GM18519 (cell line): Measurements from ENCODE around the gene EXOC1.
"Not testable (repeated sequence)": the region's sequence is repeated elsewhere in the genome, so short reads cannot be mapped to it uniquely, and the experiment has no call there.

Experiments
- ATAC-seq: cut with Tn5 transposase; IDR thresholded peaks from one replicate; pipeline ENCODE4 v1.9.1; 2021; ENCODE audit warnings: mild to moderate bottlenecking, moderate library complexity; ENCODE audit not compliant: unreplicated experiment, low FRiP score

EXOC1 gene, protein sequence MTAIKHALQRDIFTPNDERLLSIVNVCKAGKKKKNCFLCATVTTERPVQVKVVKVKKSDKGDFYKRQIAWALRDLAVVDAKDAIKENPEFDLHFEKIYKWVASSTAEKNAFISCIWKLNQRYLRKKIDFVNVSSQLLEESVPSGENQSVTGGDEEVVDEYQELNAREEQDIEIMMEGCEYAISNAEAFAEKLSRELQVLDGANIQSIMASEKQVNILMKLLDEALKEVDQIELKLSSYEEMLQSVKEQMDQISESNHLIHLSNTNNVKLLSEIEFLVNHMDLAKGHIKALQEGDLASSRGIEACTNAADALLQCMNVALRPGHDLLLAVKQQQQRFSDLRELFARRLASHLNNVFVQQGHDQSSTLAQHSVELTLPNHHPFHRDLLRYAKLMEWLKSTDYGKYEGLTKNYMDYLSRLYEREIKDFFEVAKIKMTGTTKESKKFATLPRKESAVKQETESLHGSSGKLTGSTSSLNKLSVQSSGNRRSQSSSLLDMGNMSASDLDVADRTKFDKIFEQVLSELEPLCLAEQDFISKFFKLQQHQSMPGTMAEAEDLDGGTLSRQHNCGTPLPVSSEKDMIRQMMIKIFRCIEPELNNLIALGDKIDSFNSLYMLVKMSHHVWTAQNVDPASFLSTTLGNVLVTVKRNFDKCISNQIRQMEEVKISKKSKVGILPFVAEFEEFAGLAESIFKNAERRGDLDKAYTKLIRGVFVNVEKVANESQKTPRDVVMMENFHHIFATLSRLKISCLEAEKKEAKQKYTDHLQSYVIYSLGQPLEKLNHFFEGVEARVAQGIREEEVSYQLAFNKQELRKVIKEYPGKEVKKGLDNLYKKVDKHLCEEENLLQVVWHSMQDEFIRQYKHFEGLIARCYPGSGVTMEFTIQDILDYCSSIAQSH

DNA sequence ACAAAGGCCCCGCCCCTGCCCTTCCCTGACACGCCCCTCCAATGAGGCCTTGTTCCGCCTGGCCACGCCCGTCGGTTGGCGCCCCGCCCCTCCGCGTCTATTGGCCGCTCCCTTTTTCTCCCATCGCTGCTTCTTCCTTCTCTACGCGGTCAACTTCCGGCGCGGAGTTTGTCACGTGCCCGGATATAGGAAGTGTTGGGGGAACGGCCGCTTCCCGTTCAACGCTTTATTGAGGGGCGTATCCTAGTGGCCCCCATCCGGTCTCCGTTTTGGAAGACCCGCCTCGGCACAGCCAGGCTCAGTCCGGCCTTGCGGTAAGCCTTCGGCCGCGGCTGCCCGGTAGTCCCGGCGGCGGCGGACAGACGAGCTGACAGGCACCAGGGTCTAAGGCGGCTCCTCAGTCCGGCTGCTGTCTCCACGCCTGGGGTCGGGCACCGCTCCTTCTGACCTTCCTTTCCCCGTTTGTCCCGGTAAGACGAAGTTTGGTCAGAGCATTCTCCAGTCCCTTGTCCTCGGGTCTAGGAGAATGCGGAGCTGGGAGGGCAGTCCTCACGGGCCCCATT is at the start of gene EXOC1:
Gene EXOC1 (plus strand): TSS at position 165 of the 563 bp plus-strand sequence. CDS start 4,676 bp downstream, outside the sequence.
- ATAC-seq: peak; percentile 93

DNA sequence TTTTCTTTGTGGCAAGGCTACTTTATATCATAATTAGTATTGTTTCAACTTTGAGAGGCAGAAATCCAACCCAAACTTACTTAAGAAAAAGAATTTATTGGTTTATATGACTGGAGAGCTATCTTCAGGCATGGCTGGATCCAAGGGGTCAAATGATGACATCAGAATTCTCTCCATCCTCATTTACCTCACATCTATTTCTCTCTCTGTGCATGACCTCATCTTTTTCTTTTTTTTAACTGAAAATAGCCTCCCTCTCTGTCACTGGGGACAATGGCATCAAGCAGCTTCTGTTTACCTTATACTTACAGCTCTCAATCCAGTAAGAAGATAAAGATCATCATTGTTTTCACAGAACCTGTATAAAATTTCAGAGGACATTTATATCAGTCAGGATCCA is 45.9 kb upstream of the EXOC1 start:
- ATAC-seq: no peak

DNA sequence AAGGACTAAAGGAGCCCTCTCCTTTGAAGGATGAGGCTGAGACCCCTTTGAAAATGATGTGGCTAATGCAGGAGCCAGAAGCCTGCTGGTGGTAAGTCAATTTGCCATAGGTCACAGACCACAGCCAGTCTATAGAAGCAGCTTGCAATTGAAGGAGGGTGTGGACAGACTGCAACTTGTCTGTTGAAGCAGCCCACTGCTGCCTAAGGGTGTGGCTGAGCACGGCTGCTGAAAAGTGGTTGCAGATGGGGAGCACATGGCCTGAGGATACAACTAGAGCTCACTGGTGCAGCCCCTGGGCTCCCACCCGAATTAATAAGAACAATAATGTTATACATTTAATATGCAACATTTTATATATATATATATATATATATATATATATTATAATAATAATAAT is 45.3 kb upstream of the EXOC1 start:
- ATAC-seq: no peak

DNA sequence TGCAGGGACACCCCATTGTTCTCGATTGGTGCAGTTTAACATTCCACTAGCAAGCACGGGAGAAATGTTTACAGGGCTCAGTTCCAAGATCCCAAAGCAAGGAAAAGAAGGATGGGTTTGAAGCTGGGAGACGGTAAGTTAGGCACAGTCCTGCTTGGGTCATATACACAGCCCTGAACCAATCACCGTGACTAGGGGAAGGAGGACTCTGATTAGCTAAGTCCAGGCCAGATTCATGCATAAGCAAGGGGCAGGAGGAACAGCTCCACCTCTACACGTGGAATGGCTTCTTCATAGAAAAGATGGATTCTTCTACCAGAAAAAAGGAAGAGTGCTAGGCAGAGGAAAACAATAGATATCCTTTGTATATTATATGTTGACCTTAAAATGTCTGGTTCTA is 44.8 kb upstream of the EXOC1 start:
- ATAC-seq: no peak

DNA sequence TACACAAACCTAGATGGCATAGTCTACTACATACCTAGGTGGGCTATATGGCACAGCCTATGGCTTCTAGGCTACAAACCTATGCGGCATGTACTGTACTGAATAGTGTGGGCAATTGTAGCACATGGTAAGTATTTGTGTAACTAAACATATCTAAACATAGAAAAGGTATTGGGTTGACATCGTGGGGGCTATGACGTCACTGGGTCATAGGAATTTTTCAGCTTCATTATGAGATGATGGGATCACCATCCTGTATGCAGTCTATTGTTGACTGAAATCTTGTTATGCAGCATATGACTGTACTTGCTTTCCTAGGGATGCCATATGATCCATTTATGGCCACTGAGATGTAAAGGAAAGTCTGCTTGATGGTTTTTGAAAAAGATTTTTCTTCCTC is 35.8 kb upstream of the EXOC1 start:
- no peak for ATAC-seq

DNA sequence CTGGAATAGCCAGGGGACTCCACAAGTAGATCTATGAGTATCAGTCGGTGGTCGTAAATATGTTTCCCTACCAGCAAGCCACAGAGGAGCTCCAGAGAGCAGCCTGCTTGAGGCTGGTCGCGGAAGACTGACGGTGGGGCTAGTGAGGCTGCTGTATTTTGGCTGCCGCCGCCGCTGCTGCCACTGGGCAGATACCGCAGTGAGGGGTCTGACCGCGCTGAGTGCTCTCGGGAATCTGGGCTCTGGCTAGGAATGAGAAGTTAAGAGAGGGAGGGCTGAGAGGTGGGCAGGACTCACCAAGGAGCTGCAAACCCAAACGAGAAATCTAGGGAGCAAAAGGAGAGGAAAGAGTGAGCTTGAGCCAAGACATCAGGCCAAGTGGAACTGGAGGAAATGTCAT is 33.8 kb upstream of the EXOC1 start, which contains the start of gene EXOC1L:
Gene EXOC1L (plus strand): TSS at position 157 of the 400 bp plus-strand sequence. CDS start 237 bp downstream, at position 394.
- ATAC-seq: no peak

DNA sequence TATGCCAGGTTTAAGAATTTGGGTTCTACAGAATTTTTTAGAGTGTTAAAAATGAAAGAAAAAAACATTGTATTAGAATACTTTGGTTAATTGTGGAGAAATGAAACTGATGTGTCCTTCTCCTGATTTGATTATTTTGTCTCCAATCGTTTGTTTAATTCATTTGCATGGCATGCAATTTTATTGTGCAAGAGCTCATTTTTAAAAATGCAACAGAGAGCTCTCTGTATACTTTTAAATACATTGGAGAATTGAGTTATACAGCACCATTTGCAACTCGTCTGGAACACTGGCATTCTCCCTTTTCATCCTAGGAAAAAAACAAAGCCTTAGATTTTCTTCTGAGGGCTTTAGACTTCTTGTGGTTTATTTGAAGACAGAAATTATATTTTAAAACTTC is 33.2 kb upstream of the EXOC1 start:
- no peak for ATAC-seq

DNA sequence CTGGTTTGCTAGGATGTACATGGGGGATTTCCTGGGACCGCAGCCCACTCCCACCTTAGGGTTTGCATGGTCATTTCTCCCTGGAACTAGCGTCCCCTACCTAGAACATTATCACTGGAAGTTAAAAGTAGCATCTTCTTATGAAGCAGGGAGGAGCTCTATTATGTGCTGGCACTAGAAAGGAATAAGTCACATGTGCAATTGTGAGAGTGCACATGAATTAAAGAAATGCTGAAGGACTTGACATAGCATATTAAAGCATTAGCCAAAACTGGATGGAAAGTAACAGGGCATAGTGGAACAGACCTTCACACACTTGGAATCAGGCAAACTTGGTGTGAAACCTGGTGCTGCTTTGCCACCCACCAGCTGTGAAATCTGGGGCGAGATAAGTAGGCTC is 31.1 kb upstream of the EXOC1 start:
- ATAC-seq: no peak

DNA sequence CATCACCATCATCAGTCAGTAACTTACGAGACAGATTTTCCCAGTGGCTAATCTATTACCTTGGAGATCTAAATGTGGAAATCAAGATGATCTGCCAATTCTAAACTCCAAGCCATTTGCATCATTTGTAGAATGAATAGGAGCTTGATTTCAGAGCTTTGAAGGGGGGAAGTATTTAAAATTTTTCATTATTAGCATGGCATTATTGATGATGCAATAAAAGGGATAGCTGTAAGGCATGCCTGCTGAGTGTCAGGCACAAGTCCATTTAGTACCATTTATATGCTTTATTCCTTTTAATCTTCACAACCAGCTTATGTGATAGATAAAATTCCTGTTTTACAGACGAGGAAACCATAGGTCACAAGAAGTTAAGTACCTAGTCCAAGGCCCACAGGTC is 28.6 kb upstream of the EXOC1 start:
- no peak for ATAC-seq

DNA sequence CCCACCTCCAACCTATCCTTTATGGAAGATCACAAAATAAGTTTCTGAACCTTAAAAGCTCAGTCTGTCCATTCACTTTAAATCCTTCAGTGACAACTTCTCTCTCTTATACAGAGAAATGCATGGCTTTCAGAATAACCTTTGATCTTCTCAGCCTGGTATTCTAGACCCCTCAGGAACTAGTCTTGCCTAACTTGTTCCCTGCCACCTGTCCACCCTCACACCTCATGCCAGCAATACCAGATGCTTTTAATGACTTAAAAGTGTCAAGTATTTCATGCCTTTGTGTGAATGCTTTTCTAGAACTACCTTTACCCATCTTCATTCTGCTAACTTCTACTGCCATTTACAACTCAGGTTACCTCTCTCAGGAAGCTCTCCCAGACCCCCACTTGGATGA is 26.5 kb upstream of the EXOC1 start:
- ATAC-seq: no peak

DNA sequence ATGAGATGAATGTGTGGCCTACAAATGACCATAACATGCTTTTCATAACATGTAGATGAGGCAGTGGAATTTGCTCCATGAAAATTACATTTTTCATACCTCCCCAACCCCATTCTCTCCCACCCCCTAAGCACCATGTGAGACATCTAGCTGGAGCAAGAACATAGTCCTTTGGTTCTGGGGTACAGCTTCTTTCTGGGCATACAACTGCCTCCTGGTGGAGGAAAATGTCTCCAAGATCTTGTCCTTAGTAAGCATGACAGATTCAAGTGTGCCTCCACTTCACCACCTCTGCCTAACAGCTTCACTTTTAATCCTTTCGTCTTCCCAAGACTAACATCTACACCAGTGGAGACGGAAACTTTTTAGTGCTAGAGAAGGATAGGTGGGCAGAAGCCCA is 25.9 kb upstream of the EXOC1 start:
- ATAC-seq: no peak

DNA sequence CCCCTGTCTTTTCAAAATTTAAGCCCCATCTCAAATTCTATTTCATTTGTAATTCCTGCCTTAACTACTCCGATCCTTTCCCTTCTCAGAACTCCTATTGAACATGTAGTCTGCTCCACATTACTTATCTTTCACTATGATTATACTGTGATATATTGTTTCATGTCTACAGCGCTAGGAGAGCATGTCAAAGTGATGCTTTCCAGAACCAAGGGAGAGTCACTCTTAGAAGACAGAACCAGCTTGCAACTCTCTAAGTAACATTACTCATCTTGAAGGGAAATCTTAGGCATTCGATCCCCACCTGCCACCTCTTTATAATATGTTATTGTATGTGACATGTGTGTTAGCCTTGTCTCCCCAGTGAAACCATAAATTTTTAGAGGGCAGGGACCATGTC is 23.4 kb upstream of the EXOC1 start:
- no peak for ATAC-seq

DNA sequence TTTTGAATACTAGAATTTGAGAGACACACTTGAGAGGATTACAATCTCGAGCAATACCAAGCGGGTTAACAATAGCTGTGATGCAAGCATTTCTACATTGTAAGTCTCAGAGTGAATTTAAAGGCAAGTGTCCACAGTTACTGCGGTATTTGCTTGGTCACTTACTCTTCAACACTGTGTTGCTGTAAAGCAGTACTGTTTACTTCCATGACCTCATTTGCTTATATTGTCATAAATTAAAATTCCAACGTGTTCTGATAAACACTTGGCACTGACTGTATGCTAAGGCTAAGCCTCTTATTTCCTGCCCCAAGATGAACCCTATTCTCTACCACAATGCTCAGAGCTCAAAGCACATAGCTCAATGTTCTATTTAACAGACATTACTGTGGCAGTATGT is 22.7 kb upstream of the EXOC1 start:
- ATAC-seq: no peak

DNA sequence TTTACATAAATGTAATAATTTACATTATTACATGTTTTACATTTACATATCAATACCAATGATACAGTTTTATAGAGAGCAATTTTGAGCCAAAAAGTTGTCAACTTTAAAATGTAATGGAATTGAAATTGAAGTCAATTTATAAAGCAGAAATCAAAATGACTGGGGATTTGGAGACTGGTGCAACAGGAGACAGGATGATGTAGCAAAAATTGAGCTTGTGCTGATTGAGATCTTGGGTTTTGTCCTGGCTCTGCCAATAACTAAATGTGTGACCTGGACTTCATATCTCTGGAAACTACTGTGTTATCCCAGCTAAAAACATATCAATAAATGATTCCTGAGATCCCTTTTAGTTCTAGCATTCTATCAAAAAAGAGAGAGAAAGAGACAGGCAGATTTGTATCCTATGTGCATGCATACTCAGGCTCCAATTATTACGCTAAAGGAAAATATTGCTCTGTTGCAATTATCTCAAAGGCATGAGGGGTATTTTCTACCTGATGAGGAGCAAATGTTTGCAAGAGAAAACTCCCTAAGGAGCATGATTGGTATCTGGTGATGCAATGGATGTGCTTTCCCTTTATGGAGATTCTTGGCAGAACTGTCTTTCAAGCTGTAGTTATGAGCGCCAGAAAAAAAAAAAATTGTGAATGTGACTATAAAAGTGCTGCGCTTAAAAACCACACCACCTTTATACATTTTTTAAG is 19.2 kb upstream of the EXOC1 start:
- no peak for ATAC-seq

DNA sequence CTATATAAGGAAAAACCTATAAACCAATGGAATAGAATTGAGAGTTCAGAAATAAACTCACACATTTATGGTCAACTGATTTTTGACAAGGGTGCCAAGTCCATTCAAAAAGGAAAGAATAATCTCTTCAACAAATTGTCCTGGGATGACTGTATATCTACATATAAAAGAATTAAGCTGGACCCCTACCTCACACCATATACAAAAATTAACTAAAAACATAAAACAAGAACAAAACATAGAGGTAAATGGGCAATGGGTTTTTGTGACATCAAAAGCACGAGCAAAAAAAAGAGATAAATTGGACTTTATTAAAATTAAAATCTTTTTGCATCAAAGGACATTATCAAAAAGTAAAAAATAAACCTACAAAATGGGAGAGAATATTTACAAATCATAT is 15.5 kb upstream of the EXOC1 start:
- ATAC-seq: no peak

DNA sequence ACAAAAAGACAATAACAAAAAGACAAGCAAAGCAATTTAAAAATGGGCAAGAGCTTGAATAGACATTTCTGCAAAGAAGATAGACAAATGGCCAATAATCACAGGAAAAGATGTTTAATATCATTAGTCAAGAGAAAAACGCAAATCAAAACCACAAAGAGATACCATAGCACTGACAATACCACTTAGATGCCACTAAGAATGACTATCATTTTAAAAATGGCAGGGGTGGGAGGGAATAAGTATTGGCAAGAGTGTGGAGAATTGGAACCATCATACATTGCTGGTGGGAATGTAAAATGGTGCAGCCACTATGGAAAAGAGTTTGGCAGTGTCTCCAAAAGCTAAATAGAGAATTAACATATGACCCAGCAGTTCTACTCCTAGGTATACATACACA is 15.1 kb upstream of the EXOC1 start:
- ATAC-seq: no peak

DNA sequence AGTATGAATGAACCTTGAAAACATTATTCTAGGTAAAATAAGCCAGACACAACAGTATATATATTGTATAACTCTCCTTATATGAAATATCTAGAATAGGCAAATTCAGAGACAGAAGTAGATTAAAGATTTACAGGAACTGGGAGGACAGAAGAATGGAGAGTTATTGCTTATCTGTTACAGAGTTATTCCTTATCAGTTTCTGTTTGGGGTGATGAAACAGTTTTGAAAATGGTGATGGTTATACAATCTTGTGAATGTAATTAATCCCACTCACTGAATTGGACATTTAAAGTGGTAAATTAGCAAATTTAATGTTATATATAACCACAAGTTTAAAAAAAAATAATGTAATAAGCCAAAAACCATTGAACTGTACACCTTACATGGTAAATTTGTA is 14.5 kb upstream of the EXOC1 start:
- ATAC-seq: no peak

DNA sequence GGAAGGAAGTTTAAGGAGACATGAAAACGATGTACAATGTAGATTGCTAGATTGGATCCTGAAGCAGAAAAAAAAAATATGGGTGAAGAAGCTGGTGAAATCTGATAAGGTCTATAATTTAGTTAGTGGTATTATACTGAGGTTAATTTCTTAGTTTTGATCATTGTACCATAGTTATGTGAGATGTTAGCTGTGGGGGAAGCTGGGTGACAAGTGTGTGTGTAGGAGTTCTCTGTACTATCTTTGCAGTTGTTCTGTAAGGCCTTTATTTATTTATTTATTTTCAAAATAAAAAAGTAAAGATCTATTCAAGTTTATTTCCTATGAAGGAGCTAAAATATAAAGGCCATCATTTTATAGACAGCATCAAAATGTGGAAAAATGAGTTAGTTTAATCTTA is 12.5 kb upstream of the EXOC1 start:
- ATAC-seq: no peak

DNA sequence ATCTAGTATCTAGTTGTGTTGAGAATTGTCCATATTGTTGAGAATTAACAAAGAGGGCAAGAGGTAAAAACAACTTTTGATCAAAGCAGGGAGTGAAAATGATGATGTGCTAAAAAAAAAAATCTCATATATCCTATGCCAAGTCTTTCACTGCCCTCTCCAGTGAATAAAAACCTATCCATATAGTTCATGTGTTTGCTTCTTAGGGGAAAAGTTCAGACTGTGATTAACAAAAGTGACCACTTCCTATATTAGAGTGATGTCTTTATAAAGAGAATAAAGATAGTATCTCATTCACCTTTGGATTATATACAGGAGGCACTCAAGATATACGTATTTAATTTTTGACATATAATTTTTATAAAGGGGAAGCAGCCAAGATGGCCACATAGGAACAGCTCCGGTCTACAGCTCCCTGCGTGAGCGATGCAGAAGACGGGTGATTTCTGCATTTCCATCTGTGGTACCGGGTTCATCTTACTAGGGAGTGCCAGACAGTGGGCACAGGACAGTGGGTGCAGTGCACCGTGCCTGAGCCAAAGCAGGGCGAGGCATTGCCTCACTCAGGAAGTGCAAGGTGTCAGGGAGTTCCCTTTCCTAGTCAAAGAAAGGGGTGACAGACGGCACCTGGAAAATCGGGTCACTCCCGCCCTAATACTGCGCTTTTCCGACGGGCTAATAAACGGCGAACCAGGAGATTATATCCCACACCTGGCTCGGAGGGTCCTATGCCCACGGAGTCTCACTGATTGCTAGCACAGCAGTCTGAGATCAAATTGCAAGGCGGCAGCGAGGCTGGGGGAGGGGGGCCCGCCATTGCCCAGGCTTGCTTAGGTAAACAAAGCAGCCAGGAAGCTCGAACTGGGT is 11.8 kb upstream of the EXOC1 start:
- not testable (repeated sequence) for ATAC-seq

DNA sequence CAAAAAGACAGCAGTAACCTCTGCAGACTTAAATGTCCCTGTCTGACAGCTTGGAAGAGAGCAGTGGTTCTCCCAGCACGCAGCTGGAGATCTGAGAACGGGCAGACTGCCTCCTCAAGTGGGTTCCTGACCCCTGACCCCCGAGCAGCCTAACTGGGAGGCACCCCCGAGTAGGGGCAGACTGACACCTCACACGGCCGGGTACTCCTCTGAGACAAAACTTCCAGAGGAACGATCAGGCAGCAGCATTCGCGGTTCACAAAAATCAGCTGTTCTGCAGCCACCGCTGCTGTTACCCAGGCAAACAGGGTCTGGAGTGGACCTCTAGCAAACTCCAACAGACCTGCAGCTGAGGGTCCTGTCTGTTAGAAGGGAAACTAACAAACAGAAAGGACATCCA is 11.1 kb upstream of the EXOC1 start:
- not testable (repeated sequence) for ATAC-seq
